ENCODE results near the gene WNT16. TPM values are rescaled to one million over a fixed set of nuclear protein-coding genes. Genes with fewer than 3 reads are reported as not detected.

Gene WNT16
- total and polyA plus RNA-seq, 2 of the 8 experiments (the other 6 are each of a cell fraction or from before 2014, with no cell fraction given): 0.11 to 0.52 TPM

DNA sequence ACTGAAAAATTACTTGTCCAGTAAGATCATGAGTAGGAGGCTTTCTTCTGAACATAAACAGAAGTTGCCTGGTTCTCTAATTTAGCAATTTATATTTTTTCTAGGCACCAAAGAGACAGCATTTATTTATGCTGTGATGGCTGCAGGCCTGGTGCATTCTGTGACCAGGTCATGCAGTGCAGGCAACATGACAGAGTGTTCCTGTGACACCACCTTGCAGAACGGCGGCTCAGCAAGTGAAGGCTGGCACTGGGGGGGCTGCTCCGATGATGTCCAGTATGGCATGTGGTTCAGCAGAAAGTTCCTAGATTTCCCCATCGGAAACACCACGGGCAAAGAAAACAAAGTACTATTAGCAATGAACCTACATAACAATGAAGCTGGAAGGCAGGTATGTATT is 2.8 kb downstream of the WNT16 start:
- no peak overlapping the region for H4K8ac ChIP-seq (ENCODE audit: extremely low read depth, insufficient read depth, low read length)
- H3K14ac ChIP-seq (ENCODE audit: insufficient read length): no peak overlapping the region
- H2BK5ac ChIP-seq (ENCODE audit: low read depth, low read length): no peak overlapping the region
- ChIA-PET CTCF (ENCODE audit: partially characterized antibody) (interaction anchor here (2.2 kb wide), 1 partner anchor 67 kb away, joined by 7 read pairs; no protein-coding TSS in a partner anchor), POLR2A (ENCODE audit: partially characterized antibody) (no interaction called here)
- H4K20me1 ChIP-seq (replicated peaks in 1 of 2; ENCODE audit: control insufficient read depth in 1 of 2, insufficient read depth in 2 of 2, low read length in 2 of 2): no peaks in the 10 kb centered on the region
- H2BK20ac ChIP-seq (ENCODE audit: low read length): no peak overlapping the region
- H2BK120ac ChIP-seq (replicated peaks; ENCODE audit: low read depth, low read length): no peak overlapping the region
- no peak overlapping the region for H3K23ac ChIP-seq (ENCODE audit: insufficient read length)
- H3K9me3 ChIP-seq (ENCODE audit: insufficient read depth in 2 of 2, low read depth in 1 of 2, low read length in 1 of 2): no peaks in the 10 kb centered on the region
- no peak overlapping the region for H2AFZ ChIP-seq (ENCODE audit: low read length)
- H3K56ac ChIP-seq (replicated peaks; ENCODE audit: insufficient read length, low read depth, low read length): no peak overlapping the region
- H3K79me2 ChIP-seq (ENCODE audit: control insufficient read depth in 1 of 2, insufficient read depth in 2 of 2, low read length in 2 of 2): no peaks in the 10 kb centered on the region
- H2AK5ac ChIP-seq (ENCODE audit: low read depth, low read length): no peak overlapping the region
- no peak overlapping the region for H3K4ac ChIP-seq (replicated peaks; ENCODE audit: insufficient read length, low read depth, low read length)
- no peak overlapping the region for H3K4me2 ChIP-seq (ENCODE audit: insufficient read depth in 1 of 2, low read depth in 2 of 2, low read length in 2 of 2)
- H3K4me3 ChIP-seq (ENCODE audit: extremely low read depth in 1 of 4, insufficient read depth in 2 of 4, low read depth in 3 of 4, low read length in 4 of 4): no peak overlapping the region
- H3K23me2 ChIP-seq (ENCODE audit: low read depth, low read length): peaks cover 16% of the 10 kb centered on the region
- H3K27me3 ChIP-seq (replicated peaks in 1 of 4; ENCODE audit: control insufficient read depth in 3 of 4, extremely low read depth in 1 of 4, insufficient read depth in 3 of 4, low read length in 3 of 4): peaks cover 1 to 38% (median 19%) of the 10 kb centered on the region in 4 experiments; a peak in 6 of 7 replicates
- FAIRE-seq (no peak), DNase-seq (ENCODE audit: low read depth in 1 of 2, low spot score in 2 of 2) (no peak)
- no peak overlapping the region for H4K91ac ChIP-seq (replicated peaks; ENCODE audit: insufficient read length, low read length)
- H3K36me3 ChIP-seq (ENCODE audit: control insufficient read depth in 2 of 4, insufficient read depth in 4 of 4, low read length in 3 of 4): no peaks in the 10 kb centered on the region
- no peak overlapping the region for H3K9ac ChIP-seq (replicated peaks in 1 of 4; ENCODE audit: extremely low read depth in 1 of 4, low read depth in 3 of 4, low read length in 3 of 4)
- TF ChIP-seq SIN3A (conservative IDR thresholded peaks at IDR 0.05 in 1 of 2, IDR thresholded peaks at IDR 0.05 in 1 of 2; ENCODE audit: low read depth in 1 of 2, low read length in 2 of 2) (no peak), EZH2 (IDR thresholded peaks at IDR 0.05; ENCODE audit: low read depth, low read length, severe bottlenecking) (no peak), NRF1 (IDR thresholded peaks at IDR 0.05; ENCODE audit: low read depth, low read length) (no peak), KDM5A (IDR thresholded peaks at IDR 0.05; ENCODE audit: low read length) (no peak), EGR1 (IDR thresholded peaks at IDR 0.05; ENCODE audit: borderline replicate concordance, low read depth, low read length) (no peak), CTBP2 (IDR thresholded peaks at IDR 0.05; ENCODE audit: borderline replicate concordance, insufficient read depth, insufficient read length, low read length) (no peak), RBBP5 (IDR thresholded peaks at IDR 0.05; ENCODE audit: borderline replicate concordance, low read depth, low read length) (no peak), SUZ12 (IDR thresholded peaks at IDR 0.05; ENCODE audit: low read length) (no peak)
- no peak overlapping the region for H3K27ac ChIP-seq (ENCODE audit: low read depth, low read length)
- H3K18ac ChIP-seq (ENCODE audit: extremely low read depth, low read length): no peak overlapping the region
- no peak overlapping the region for H2BK12ac ChIP-seq (ENCODE audit: low read depth, low read length)
- peaks cover 0 to 5% (median under 1%) of the 10 kb centered on the region in 4 experiments; a peak in 2 of 7 replicates for H3K4me1 ChIP-seq (replicated peaks in 1 of 4; ENCODE audit: control insufficient read depth in 3 of 4, insufficient read depth in 4 of 4, low read length in 3 of 4)
- no peaks in the 10 kb centered on the region for H3K79me1 ChIP-seq (ENCODE audit: low read depth, low read length)
- 76% methylated on average over 5 of the region's 5 CpGs; no CpG with 5 or more reads in 1 of the 2 experiments for WGBS, 2 experiments (ENCODE audit: extremely low coverage in 1 of 2, insufficient coverage in 1 of 2, insufficient read length in 1 of 2, insufficient replicate concordance in 2 of 2, low coverage in 1 of 2, low lambda C conversion rate in 2 of 2, missing lambda C conversion rate in 1 of 2)
- no peak overlapping the region for H2BK15ac ChIP-seq (ENCODE audit: low read length)
- no peak overlapping the region for H4K5ac ChIP-seq (ENCODE audit: insufficient read length, low read depth, low read length)

Data from H1 (cell line).